ENCODE measurements around the gene INSC.

GRCh38 chr11:15295695-15296094, 181.0 kb downstream of the INSC start:
- TF ChIP-seq POLR2A (IDR thresholded peaks at IDR 0.05): no peak
- TF ChIP-seq CTCF (IDR thresholded peaks at IDR 0.05): no peak

All from ovary (tissue), 3 donors.